HL-60 (cell line): ENCODE data around the gene NBEAL1.

Experiments used
- DNase-seq, 2 experiments: peaks; one replicate each; pipeline ENCODE4 v3.0.0-alpha.2; 2010 to 2020; ENCODE audit warnings: low read depth in 1 of 2, low spot score in 1 of 2
- H3K27ac ChIP-seq: fragments of 250-450 bp; sonication (Bioruptor Pico); replicated peaks from 2 replicates; pipeline ENCODE4 v1.5.1; 2020; ENCODE audit warnings: mild to moderate bottlenecking, moderate library complexity
- H3K27me3 ChIP-seq: fragments of 250-450 bp; sonication (Bioruptor Pico); 2 replicates; pipeline ENCODE4 v1.5.1; 2021; ENCODE audit warnings: mild to moderate bottlenecking, moderate library complexity; ENCODE audit not compliant: insufficient read depth, poor library complexity, severe bottlenecking
- H3K4me3 ChIP-seq: replicated peaks from 2 replicates; pipeline ENCODE4 v1.5.1; 2011; ENCODE audit warnings: mild to moderate bottlenecking, control low read depth, low read length; ENCODE audit not compliant: insufficient read depth
- GABPA ChIP-seq: IDR thresholded peaks from 2 replicates; pipeline ENCODE4 v1.6.1; 2012; ENCODE audit warnings: low read depth
- POLR2AphosphoS5 ChIP-seq: IDR thresholded peaks from 2 replicates; pipeline ENCODE4 v1.6.1; 2012; ENCODE audit warnings: low read depth
- SPI1 ChIP-seq: IDR thresholded peaks from 2 replicates; pipeline ENCODE4 v1.6.1; 2012; ENCODE audit warnings: low read depth, mild to moderate bottlenecking, borderline replicate concordance
- TF ChIP-seq, protein P1 (sequence below): IDR thresholded peaks from 2 replicates; pipeline ENCODE4 v1.6.1; 2012; ENCODE audit warnings: low read depth; ENCODE audit not compliant: insufficient replicate concordance
- TF ChIP-seq, protein P2 (sequence below): IDR thresholded peaks from one replicate; pipeline ENCODE4 v1.5.1; 2011; ENCODE audit warnings: low read length, control low read depth, inconsistent platforms; ENCODE audit not compliant: insufficient read depth

The NBEAL1 gene

DNA sequence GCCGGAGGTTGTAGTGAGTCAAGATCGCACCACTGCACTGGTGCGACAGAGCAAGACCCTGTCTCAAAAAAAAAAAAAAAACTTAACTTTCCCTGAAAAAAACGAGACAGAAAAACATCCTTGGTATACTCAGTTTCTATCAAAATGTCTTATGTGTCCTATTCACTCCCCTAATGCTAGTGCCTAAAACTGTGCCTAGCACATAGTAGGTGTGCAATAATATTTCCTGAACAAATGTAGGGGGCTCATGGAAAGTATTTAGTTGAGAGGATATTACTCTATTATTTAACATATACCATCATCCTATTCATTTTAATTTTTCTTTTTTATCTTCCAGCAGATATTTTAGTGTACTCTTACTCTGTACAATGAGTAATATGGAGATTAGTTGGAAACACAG, 120.4 kb downstream of the NBEAL1 start:
- no peak for DNase-seq
- Histone ChIP-seq H3K4me3 (no peak overlapping the region), H3K27ac (no peak overlapping the region), H3K27me3 (no peaks in the 10 kb centered on the region)
- TF ChIP-seq POLR2AphosphoS5 (no peak), GABPA (no peak), SPI1 (no peak)
- TF ChIP-seq, protein P1, sequence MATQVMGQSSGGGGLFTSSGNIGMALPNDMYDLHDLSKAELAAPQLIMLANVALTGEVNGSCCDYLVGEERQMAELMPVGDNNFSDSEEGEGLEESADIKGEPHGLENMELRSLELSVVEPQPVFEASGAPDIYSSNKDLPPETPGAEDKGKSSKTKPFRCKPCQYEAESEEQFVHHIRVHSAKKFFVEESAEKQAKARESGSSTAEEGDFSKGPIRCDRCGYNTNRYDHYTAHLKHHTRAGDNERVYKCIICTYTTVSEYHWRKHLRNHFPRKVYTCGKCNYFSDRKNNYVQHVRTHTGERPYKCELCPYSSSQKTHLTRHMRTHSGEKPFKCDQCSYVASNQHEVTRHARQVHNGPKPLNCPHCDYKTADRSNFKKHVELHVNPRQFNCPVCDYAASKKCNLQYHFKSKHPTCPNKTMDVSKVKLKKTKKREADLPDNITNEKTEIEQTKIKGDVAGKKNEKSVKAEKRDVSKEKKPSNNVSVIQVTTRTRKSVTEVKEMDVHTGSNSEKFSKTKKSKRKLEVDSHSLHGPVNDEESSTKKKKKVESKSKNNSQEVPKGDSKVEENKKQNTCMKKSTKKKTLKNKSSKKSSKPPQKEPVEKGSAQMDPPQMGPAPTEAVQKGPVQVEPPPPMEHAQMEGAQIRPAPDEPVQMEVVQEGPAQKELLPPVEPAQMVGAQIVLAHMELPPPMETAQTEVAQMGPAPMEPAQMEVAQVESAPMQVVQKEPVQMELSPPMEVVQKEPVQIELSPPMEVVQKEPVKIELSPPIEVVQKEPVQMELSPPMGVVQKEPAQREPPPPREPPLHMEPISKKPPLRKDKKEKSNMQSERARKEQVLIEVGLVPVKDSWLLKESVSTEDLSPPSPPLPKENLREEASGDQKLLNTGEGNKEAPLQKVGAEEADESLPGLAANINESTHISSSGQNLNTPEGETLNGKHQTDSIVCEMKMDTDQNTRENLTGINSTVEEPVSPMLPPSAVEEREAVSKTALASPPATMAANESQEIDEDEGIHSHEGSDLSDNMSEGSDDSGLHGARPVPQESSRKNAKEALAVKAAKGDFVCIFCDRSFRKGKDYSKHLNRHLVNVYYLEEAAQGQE, result no peak
- TF ChIP-seq, protein P2, sequence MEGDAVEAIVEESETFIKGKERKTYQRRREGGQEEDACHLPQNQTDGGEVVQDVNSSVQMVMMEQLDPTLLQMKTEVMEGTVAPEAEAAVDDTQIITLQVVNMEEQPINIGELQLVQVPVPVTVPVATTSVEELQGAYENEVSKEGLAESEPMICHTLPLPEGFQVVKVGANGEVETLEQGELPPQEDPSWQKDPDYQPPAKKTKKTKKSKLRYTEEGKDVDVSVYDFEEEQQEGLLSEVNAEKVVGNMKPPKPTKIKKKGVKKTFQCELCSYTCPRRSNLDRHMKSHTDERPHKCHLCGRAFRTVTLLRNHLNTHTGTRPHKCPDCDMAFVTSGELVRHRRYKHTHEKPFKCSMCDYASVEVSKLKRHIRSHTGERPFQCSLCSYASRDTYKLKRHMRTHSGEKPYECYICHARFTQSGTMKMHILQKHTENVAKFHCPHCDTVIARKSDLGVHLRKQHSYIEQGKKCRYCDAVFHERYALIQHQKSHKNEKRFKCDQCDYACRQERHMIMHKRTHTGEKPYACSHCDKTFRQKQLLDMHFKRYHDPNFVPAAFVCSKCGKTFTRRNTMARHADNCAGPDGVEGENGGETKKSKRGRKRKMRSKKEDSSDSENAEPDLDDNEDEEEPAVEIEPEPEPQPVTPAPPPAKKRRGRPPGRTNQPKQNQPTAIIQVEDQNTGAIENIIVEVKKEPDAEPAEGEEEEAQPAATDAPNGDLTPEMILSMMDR, result no peak

DNA sequence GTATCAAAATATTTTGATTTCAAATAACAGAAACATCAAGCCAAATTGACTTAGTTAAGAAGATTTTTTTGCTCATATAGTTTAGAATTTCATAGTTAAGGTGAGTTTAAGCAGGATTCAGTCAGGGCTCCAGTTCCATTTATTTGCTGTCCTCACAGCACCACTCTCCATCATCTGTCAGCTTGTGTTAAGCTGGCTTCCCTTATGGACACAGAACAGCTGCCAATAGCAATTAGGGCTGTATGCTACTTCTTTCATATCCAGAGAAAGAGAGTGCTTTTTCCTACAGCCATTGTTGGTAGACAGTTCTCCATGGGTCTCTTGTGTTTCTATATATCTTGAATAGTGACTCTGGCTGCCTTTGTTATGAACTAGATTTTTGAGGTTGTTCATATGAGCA, 128.7 kb downstream of the NBEAL1 start:
- no peaks in the 10 kb centered on the region for H3K27me3 ChIP-seq
- H3K4me3 ChIP-seq, result no peak overlapping the region
- TF ChIP-seq SPI1 (no peak), GABPA (no peak), POLR2AphosphoS5 (no peak)
- TF ChIP-seq, protein P1, result no peak
- TF ChIP-seq, protein P2, result no peak
- no peak for DNase-seq
- H3K27ac ChIP-seq, result no peak overlapping the region

DNA sequence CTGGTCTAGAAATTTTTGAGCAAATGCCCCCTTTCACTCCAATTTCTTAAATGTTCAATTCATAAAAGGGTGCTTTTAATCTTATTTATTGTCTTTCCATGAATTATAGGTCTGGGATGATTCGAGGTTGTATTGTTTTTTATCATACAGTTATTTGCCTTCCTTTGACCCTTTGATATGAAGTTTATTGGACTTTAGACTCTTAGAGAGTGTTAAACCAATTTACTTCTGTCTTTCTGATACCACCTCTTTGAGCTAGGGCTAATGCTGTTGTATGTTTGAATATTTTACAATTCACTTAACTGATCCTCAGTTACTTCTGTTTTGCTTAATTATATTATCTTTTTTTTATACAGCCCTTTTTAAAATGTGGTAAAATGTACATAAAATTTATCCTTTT, 134.5 kb downstream of the NBEAL1 start:
- Histone ChIP-seq H3K27me3 (no peaks in the 10 kb centered on the region), H3K27ac (no peak overlapping the region), H3K4me3 (no peak overlapping the region)
- no peak for TF ChIP-seq POLR2AphosphoS5
- no peak for TF ChIP-seq GABPA
- TF ChIP-seq, protein P1, result no peak
- TF ChIP-seq, protein P2, result no peak
- no peak for TF ChIP-seq SPI1
- DNase-seq, result no peak
